Transverse colon (tissue), 4 donors: Measurements from ENCODE around the gene DEPDC4. TPM values are rescaled to one million over a fixed set of nuclear protein-coding genes. Genes with fewer than 3 reads are reported as not detected.

Source experiments
- DNase-seq: peaks from one replicate; pipeline ENCODE4 v3.0.0-alpha.2; 2019
- H3K27ac ChIP-seq, 4 donors: fragments of 200-600 bp; sonication (generic); 2 replicates each; pipeline ENCODE4 v1.5.1; 2016 to 2018; ENCODE audit warnings: inconsistent platforms in 4 of 4
- H3K27me3 ChIP-seq: fragments of 200-600 bp; sonication (generic); 2 replicates; pipeline ENCODE4 v1.5.1; 2017; ENCODE audit warnings: inconsistent platforms
- H3K36me3 ChIP-seq, 4 donors: fragments of 200-600 bp; sonication (generic); 2 replicates each; pipeline ENCODE4 v1.5.1; 2017 to 2019; ENCODE audit warnings: inconsistent platforms in 4 of 4
- H3K4me1 ChIP-seq, 4 donors: fragments of 200-600 bp; sonication (generic); 2 replicates each; pipeline ENCODE4 v1.5.1; 2017 to 2020; ENCODE audit warnings: inconsistent platforms in 4 of 4
- H3K4me3 ChIP-seq, 4 donors: fragments of 200-600 bp; sonication (generic); 1 replicate in 1 of 4; 2 replicates in 3 of 4; pipeline versions ENCODE4 v1.5.1 to v1.6.1; 2017 to 2019; ENCODE audit warnings: inconsistent platforms in 4 of 4
- H3K9me3 ChIP-seq, 2 donors: fragments of 200-600 bp; sonication (generic); 2 replicates each; pipeline ENCODE4 v1.5.1; 2017 to 2019; ENCODE audit warnings: inconsistent platforms in 2 of 2
- CTCF ChIP-seq, 5 experiments: fragments of 200-600 bp in 3 of 5; fragments of 450-650 bp in 2 of 5; sonication (generic) in 3 of 5; IDR thresholded peaks; 1 replicate in 2 of 5; 2 replicates in 3 of 5; pipeline ENCODE4 v1.5.1; 2016 to 2017; ENCODE audit warnings: antibody characterized with exemption in 5 of 5, inconsistent platforms in 3 of 5, mild to moderate bottlenecking in 2 of 5, moderate library complexity in 1 of 5
- EP300 ChIP-seq: sonication (generic); formaldehyde crosslinking; IDR thresholded peaks from one replicate; pipeline ENCODE4 v1.6.1; 2017; ENCODE audit warnings: antibody characterized with exemption, low read depth
- POLR2A ChIP-seq: fragments of 450-650 bp; IDR thresholded peaks from one replicate; pipeline ENCODE4 v1.6.1; 2016; ENCODE audit warnings: antibody characterized with exemption, mild to moderate bottlenecking, moderate library complexity
- POLR2AphosphoS5 ChIP-seq, 3 donors: sonication (generic); formaldehyde crosslinking; IDR thresholded peaks; one replicate each; pipeline ENCODE4 v1.6.1; 2016; ENCODE audit warnings: antibody characterized with exemption in 3 of 3
- WGBS, 2 donors: methylation state at CpG; one replicate each; pipeline ENCODE4 v1.1.5; 2018; ENCODE audit warnings: low coverage in 1 of 2; 5-methylcytosine and 5-hydroxymethylcytosine counted together
- in situ Hi-C, 4 donors: fragments of 200-750 bp; cut with MboI; loops; one replicate each; pipeline versions ENCODE4 v1.15.0 to v1.15.1; 2017; ENCODE audit warnings: low sequenced_read_pairs in 3 of 4, low pct_ligation_motif_present in 1 of 4, low pct_unique_long_range_greater_than_20kb in 1 of 4
- intact Hi-C: fragments of 100-400 bp; cut with DNase I; formaldehyde crosslinking; loops from one replicate; pipeline ENCODE4 v1.15.1; 2023; ENCODE audit warnings: low total_unique reads
- total RNA-seq, 4 donors: library from RNA; depleted of rRNA; stranded (reverse); fragments of >200 nt; gene quantifications; one replicate each; pipeline ENCODE4 v1.1.0, GENCODE V29; 2016

The DEPDC4 gene
- total RNA-seq, 4 donors from 2014 or later = 0.55 to 1.00 (median 0.95) TPM; not detected in 1

- WGBS, 2 donors = 73 to 84% methylated on average over 4 to 7 of the region's 7 CpGs
- intact Hi-C loops = no loop called here
- Histone ChIP-seq H3K27me3 (no peaks in the 10 kb centered on the region), H3K4me3 (no peak overlapping the region), H3K36me3 (no peaks in the 10 kb centered on the region), H3K9me3 (no peaks in the 10 kb centered on the region), H3K4me1 (peaks cover 0 to 8% (median 7%) of the 10 kb centered on the region in 4 donors), H3K27ac (no peak overlapping the region)
- DNase-seq = no peak
- in situ Hi-C loops = loop anchor here in 2 of 4 donors (25.0 kb wide), 2 partner anchors 312 to 487 kb away; partner anchors contain the start of gene GAS2L3 (in 1 of the 2)
- TF ChIP-seq CTCF (IDR thresholded peaks at IDR 0.05) = no peak
- TF ChIP-seq EP300 = no peak
- TF ChIP-seq POLR2AphosphoS5 (IDR thresholded peaks at IDR 0.05) = no peak
- no peak for TF ChIP-seq POLR2A
These were observed 16.9 kb downstream of the DEPDC4 start for GRCh38 chr12:100249941-100250340.

- in situ Hi-C loops (loop anchor here in 2 of 4 donors (25.0 kb wide), 2 partner anchors 313 to 488 kb away; partner anchors contain the start of gene GAS2L3 (in 1 of the 2)), intact Hi-C loops (no loop called here)
- Histone ChIP-seq H3K27me3 (no peaks in the 10 kb centered on the region), H3K36me3 (no peaks in the 10 kb centered on the region), H3K27ac (no peak overlapping the region), H3K9me3 (no peaks in the 10 kb centered on the region), H3K4me3 (no peak overlapping the region), H3K4me1 (peaks cover 0 to 8% (median 7%) of the 10 kb centered on the region in 4 donors)
- DNase-seq = no peak
- TF ChIP-seq CTCF (IDR thresholded peaks at IDR 0.05) (no peak), POLR2A (no peak), EP300 (no peak), POLR2AphosphoS5 (IDR thresholded peaks at IDR 0.05) (no peak)
These were observed 18.0 kb downstream of the DEPDC4 start for GRCh38 chr12:100248886-100249285.

GRCh38 chr12:100247765-100248164 is 19.1 kb downstream of the DEPDC4 start:
- intact Hi-C loops = no loop called here
- TF ChIP-seq CTCF (IDR thresholded peaks at IDR 0.05) (no peak), EP300 (no peak), POLR2AphosphoS5 (IDR thresholded peaks at IDR 0.05) (no peak), POLR2A (no peak)
- in situ Hi-C loops = loop anchor here in 2 of 4 donors (25.0 kb wide), 2 partner anchors 315 to 490 kb away; partner anchors contain the start of gene GAS2L3 (in 1 of the 2)
- no peaks in the 10 kb centered on the region for H3K9me3 ChIP-seq
- peaks cover 0 to 8% (median 7%) of the 10 kb centered on the region in 4 donors for H3K4me1 ChIP-seq
- H3K4me3 ChIP-seq = no peak overlapping the region
- H3K27me3 ChIP-seq = no peaks in the 10 kb centered on the region
- no peak for DNase-seq
- no peaks in the 10 kb centered on the region for H3K36me3 ChIP-seq
- WGBS, 2 donors = 96 to 97% methylated on average over 4 of the region's 4 CpGs
- H3K27ac ChIP-seq = no peak overlapping the region

- in situ Hi-C loops = loop anchor here in 2 of 4 donors (25.0 kb wide), 2 partner anchors 319 to 494 kb away; partner anchors contain the start of gene GAS2L3 (in 1 of the 2)
- intact Hi-C loops = no loop called here
- Histone ChIP-seq H3K27ac (no peak overlapping the region), H3K4me3 (no peak overlapping the region), H3K9me3 (no peaks in the 10 kb centered on the region), H3K27me3 (no peaks in the 10 kb centered on the region), H3K4me1 (no peaks in the 10 kb centered on the region), H3K36me3 (no peaks in the 10 kb centered on the region)
- no peak for DNase-seq
- 90 to 91% methylated on average over 5 of the region's 5 CpGs for WGBS, 2 donors
- TF ChIP-seq CTCF (IDR thresholded peaks at IDR 0.05) (no peak), EP300 (no peak), POLR2AphosphoS5 (IDR thresholded peaks at IDR 0.05) (no peak)
These were observed 23.7 kb downstream of the DEPDC4 start for GRCh38 chr12:100243137-100243536.
